Heart right ventricle (tissue), 16 donors: ENCODE data around the gene GINM1. TPM values are rescaled to one million over a fixed set of nuclear protein-coding genes. Genes with fewer than 3 reads are reported as not detected.

Source experiments
- ATAC-seq, 8 donors: fragments of 200-7000 bp; cut with Tn5 transposase; one replicate each; pipeline ENCODE4 v1.9.1; 2020; ENCODE audit warnings: mild to moderate bottlenecking in 8 of 8, moderate library complexity in 8 of 8, moderate number of reproducible peaks in 1 of 8
- DNase-seq, 2 donors: peaks; one replicate each; pipeline ENCODE4 v3.0.0-alpha.2; 2020
- H3K27ac ChIP-seq, 10 donors: fragments of 200-600 bp; sonication (generic) in 2 of 10; one replicate each; pipeline versions ENCODE4 v1.5.0 to v1.8.0; 2020 to 2022; ENCODE audit warnings: mild to moderate bottlenecking in 3 of 10
- H3K27me3 ChIP-seq, 7 donors: fragments of 200-600 bp; one replicate each; pipeline ENCODE4 v1.8.0; 2021 to 2022; ENCODE audit warnings: mild to moderate bottlenecking in 2 of 7
- H3K36me3 ChIP-seq, 9 donors: fragments of 200-600 bp; sonication (generic) in 1 of 9; one replicate each; pipeline versions ENCODE4 v1.5.0 to v1.8.0; 2020 to 2022; ENCODE audit warnings: mild to moderate bottlenecking in 2 of 9
- H3K4me1 ChIP-seq, 9 donors: fragments of 200-600 bp; sonication (generic) in 1 of 9; one replicate each; pipeline versions ENCODE4 v1.5.0 to v1.8.0; 2020 to 2022; ENCODE audit warnings: mild to moderate bottlenecking in 4 of 9
- H3K4me3 ChIP-seq, 10 donors: fragments of 200-600 bp; sonication (generic) in 2 of 10; one replicate each; pipeline versions ENCODE4 v1.5.0 to v1.8.0; 2020 to 2022; ENCODE audit warnings: mild to moderate bottlenecking in 7 of 10, moderate library complexity in 2 of 10
- H3K9me3 ChIP-seq, 11 donors: fragments of 200-600 bp in 10 of 11; sonication (generic) in 2 of 11; one replicate each; pipeline versions ENCODE4 v1.5.0 to v1.8.0; 2013 to 2022; ENCODE audit warnings: mild to moderate bottlenecking in 2 of 11, control low read depth in 1 of 11, moderate library complexity in 1 of 11
- CTCF ChIP-seq, 9 donors: fragments of 200-600 bp; sonication (generic) in 2 of 9; IDR thresholded peaks; one replicate each; pipeline versions ENCODE4 v1.5.0 to v1.8.0; 2021 to 2022; ENCODE audit warnings: antibody characterized with exemption in 9 of 9, mild to moderate bottlenecking in 5 of 9, moderate library complexity in 1 of 9
- whole genome bisulfite sequencing, 2 donors: extraction: QIAGEN DNeasy Blood & Tissue Kit; methylation state at CpG; one replicate each; pipeline ENCODE4 v1.1.7; 2013; ENCODE audit warnings: inconsistent platforms in 1 of 2; 5-methylcytosine and 5-hydroxymethylcytosine counted together
- intact Hi-C, 10 donors: fragments of 100-400 bp; cut with DNase I; formaldehyde crosslinking; loops; one replicate each; pipeline versions ENCODE4 v1.11.1 to v1.14.2; 2022
- polyA plus RNA-seq, 2 donors: library from polyadenylated mRNA; stranded (reverse); fragments of 200-250 nt; gene quantifications; one replicate each; pipeline ENCODE4 v1.2.3, GENCODE V29; 2013
- total RNA-seq, 10 donors: library from RNA; stranded (reverse); fragmentation: NEBNext Ultra II Directional in 3 of 10; extraction: Animal tissue kit (Norgen Biotek cat#: 25700) in 3 of 10; gene quantifications; one replicate each; pipeline versions ENCODE4 v1.2.1 to v1.2.4, GENCODE V29; 2021 to 2023
- donor health status: Arrhythmogenic right ventricular cardiomyopathy.
- donor health status: ischemic (EF 13 %, LVEDD 7.1; RV severe dilation, severe dysfunction).
- donor health status: healthy with polysubstance abuse.
- donor health status: DM: no; HTN: yes; CAD: no.
- donor health status: DM: no; HTN: no; CAD: no.
- donor health status: ischemic (EF 25% LVEDD 6.9; RV normal size, moderate dysfunction).
- donor health status: ischemic (EF 25% LVEDD 5.7; RV mildly dilated, moderate dysfunction).
- donor health status: healthy.
- donor health status: DM: yes; HTN: yes; CAD: no.
- donor health status: Ischemic cardiomyopathy.
- donor health status: ischemic (EF 35%, LVEDD 5.7; RV mildly dilated, moderate dysfunction).
- donor health status: nonischemic (EF 11% LVEDD 7.7; RV severe dilation, severe dysfunction).
- donor health status: DM: yes; HTN: yes; CAD: no.
- donor health status: PGD.
- donor health status: ischemic (EF 29% LVEDD 5.4; RV normal size, mild dysfunction).
- donor health status: nonischemic (EF 23%, LVEDD 6.1; RV moderate dilation, normal function).

Gene GINM1
- total and polyA plus RNA-seq, 12 donors = 26.8 to 59.3 (median 54.8) TPM

- WGBS, 2 donors = 93 to 94% methylated on average over 2 of the region's 2 CpGs
- H3K9me3 ChIP-seq = no peaks in the 10 kb centered on the region
- ATAC-seq = no peak
- TF ChIP-seq CTCF (IDR thresholded peaks at IDR 0.05) = no peak
- intact Hi-C loops = no loop called here
- H3K4me1 ChIP-seq = no peaks in the 10 kb centered on the region
- H3K4me3 ChIP-seq = no peak overlapping the region
- no peak for DNase-seq
- H3K27me3 ChIP-seq = no peaks in the 10 kb centered on the region
- peaks cover 0 to 99% (median 52%) of the 10 kb centered on the region in 9 donors for H3K36me3 ChIP-seq
- no peak overlapping the region for H3K27ac ChIP-seq
Measured at GRCh38 chr6:149592983-149593382, 26.8 kb downstream of the GINM1 start.

- no peak for TF ChIP-seq CTCF (IDR thresholded peaks at IDR 0.05)
- no peak for DNase-seq
- no peaks in the 10 kb centered on the region for H3K4me1 ChIP-seq
- WGBS, 2 donors = 97 to 100% methylated on average over 1 of the region's 1 CpG
- H3K27me3 ChIP-seq = no peaks in the 10 kb centered on the region
- no peaks in the 10 kb centered on the region for H3K9me3 ChIP-seq
- ATAC-seq = no peak
- no peak overlapping the region for H3K27ac ChIP-seq
- intact Hi-C loops = no loop called here
- no peak overlapping the region for H3K4me3 ChIP-seq
- peaks cover 0 to 99% (median 52%) of the 10 kb centered on the region in 9 donors for H3K36me3 ChIP-seq
Measured at GRCh38 chr6:149593408-149593807, 27.2 kb downstream of the GINM1 start.

GRCh38 chr6:149600508-149600907 is 34.3 kb downstream of the GINM1 start:
- 99% methylated on average over 4 of the region's 4 CpGs for WGBS, 2 donors
- no peaks in the 10 kb centered on the region for H3K4me1 ChIP-seq
- no peaks in the 10 kb centered on the region for H3K27me3 ChIP-seq
- H3K4me3 ChIP-seq = no peak overlapping the region
- intact Hi-C loops = no loop called here
- no peak for TF ChIP-seq CTCF (IDR thresholded peaks at IDR 0.05)
- no peaks in the 10 kb centered on the region for H3K9me3 ChIP-seq
- ATAC-seq (no peak), DNase-seq (no peak)
- no peak overlapping the region for H3K27ac ChIP-seq
- peaks cover 0 to 89% (median 30%) of the 10 kb centered on the region in 9 donors for H3K36me3 ChIP-seq

- no peak for TF ChIP-seq CTCF (IDR thresholded peaks at IDR 0.05)
- no peak overlapping the region for H3K27ac ChIP-seq
- no peaks in the 10 kb centered on the region for H3K4me1 ChIP-seq
- DNase-seq (no peak), ATAC-seq (no peak)
- H3K9me3 ChIP-seq = peaks cover 0 to 8% (median 4%) of the 10 kb centered on the region in 11 donors
- H3K4me3 ChIP-seq = no peak overlapping the region
- 96% methylated on average over 7 of the region's 7 CpGs for WGBS, 2 donors
- H3K27me3 ChIP-seq = no peaks in the 10 kb centered on the region
- H3K36me3 ChIP-seq = peaks cover 0 to 34% (median 3%) of the 10 kb centered on the region in 9 donors
- intact Hi-C loops = no loop called here
Measured at GRCh38 chr6:149608381-149608982, 42.3 kb downstream of the GINM1 start.
